K562 (cell line): ENCODE measurements around the gene ETV3L. TPM values are rescaled to one million over a fixed set of nuclear protein-coding genes. Genes with fewer than 3 reads are reported as not detected.

Experiments
- BHLHE40 ChIP-seq: IDR thresholded peaks from 2 replicates; pipeline ENCODE4 v1.6.1; 2011; ENCODE audit warnings: low read length, improper control_type of control experiment
- CREB3L1 ChIP-seq: fragments of 450-650 bp; IDR thresholded peaks from 2 replicates; pipeline ENCODE4 v1.6.1; 2014; ENCODE audit warnings: low read depth, mild to moderate bottlenecking, moderate library complexity, borderline replicate concordance
- E4F1 ChIP-seq: fragments of 250-450 bp; sonication (Bioruptor Pico); IDR thresholded peaks from 2 replicates; pipeline ENCODE4 v1.5.0; 2021; ENCODE audit warnings: mild to moderate bottlenecking, borderline replicate concordance
- EGR1 ChIP-seq: fragments of 450-650 bp; conservative IDR thresholded peaks from 2 replicates; pipeline ENCODE4 v1.6.1; 2017; ENCODE audit warnings: mild to moderate bottlenecking
- FOXK1 ChIP-seq: sonication (generic); formaldehyde crosslinking; IDR thresholded peaks from 2 replicates; pipeline ENCODE4 v1.8.0; 2022; ENCODE audit warnings: missing genetic modification reagents, mild to moderate bottlenecking, borderline replicate concordance
- HCFC1 ChIP-seq: IDR thresholded peaks from 2 replicates; pipeline ENCODE4 v1.6.1; 2012; ENCODE audit warnings: low read depth, low read length, improper control_type of control experiment
- HNRNPL ChIP-seq: fragments of 200-400 bp; formaldehyde crosslinking; IDR thresholded peaks from 2 replicates; pipeline ENCODE4 v1.6.1; 2017; ENCODE audit warnings: low read depth, mild to moderate bottlenecking, low read length
- NCOA6 ChIP-seq: fragments of 450-650 bp; IDR thresholded peaks from 2 replicates; pipeline ENCODE4 v1.6.1; 2017; ENCODE audit warnings: mild to moderate bottlenecking
- NR2C1 ChIP-seq, 2 experiments: fragments of 450-650 bp; IDR thresholded peaks; 2 replicates each; pipeline ENCODE4 v1.6.1; 2017; ENCODE audit warnings: mild to moderate bottlenecking in 2 of 2, antibody characterized with exemption in 1 of 2, inconsistent platforms in 1 of 2, missing compliant biosample characterization in 1 of 2, missing genetic modification characterization in 1 of 2
- PREB ChIP-seq: sonication (generic); formaldehyde crosslinking; IDR thresholded peaks from 2 replicates; pipeline ENCODE4 v1.8.1; 2023; ENCODE audit warnings: mild to moderate bottlenecking, missing genetic modification reagents
- PRMT5 ChIP-seq: sonication (generic); formaldehyde crosslinking; IDR thresholded peaks from 2 replicates; pipeline ENCODE4 v1.5.0; 2020; ENCODE audit warnings: missing genetic modification reagents
- SRSF7 ChIP-seq: fragments of 200-400 bp; formaldehyde crosslinking; optimal IDR thresholded peaks from 2 replicates; pipeline ENCODE3; 2017; ENCODE audit warnings: mild to moderate bottlenecking, low read depth, low read length
- TRIM24 ChIP-seq, 2 experiments: fragments of 450-650 bp; IDR thresholded peaks; 2 replicates each; pipeline ENCODE4 v1.6.1; 2016
- ZBTB5 ChIP-seq: fragments of 450-650 bp; IDR thresholded peaks from 2 replicates; pipeline ENCODE4 v1.6.1; 2017; ENCODE audit warnings: antibody characterized with exemption
- ZKSCAN3 ChIP-seq: fragments of 250-450 bp; sonication (Bioruptor Pico); IDR thresholded peaks from 2 replicates; pipeline ENCODE4 v1.4.0; 2020
- ZNF175 ChIP-seq: fragments of 200-800 bp; sonication (Bioruptor generic); IDR thresholded peaks from 2 replicates; pipeline ENCODE4 v1.6.1; 2016; ENCODE audit warnings: low read depth, mild to moderate bottlenecking, missing genetic modification characterization, missing compliant biosample characterization
- ZNF217 ChIP-seq: sonication (generic); formaldehyde crosslinking; IDR thresholded peaks from 2 replicates; pipeline ENCODE4 v1.8.0; 2022; ENCODE audit warnings: mild to moderate bottlenecking, missing genetic modification reagents
- ZNF551 ChIP-seq: fragments of 250-450 bp; sonication (Bioruptor Pico); IDR thresholded peaks from 2 replicates; pipeline ENCODE4 v1.5.0; 2021; ENCODE audit warnings: mild to moderate bottlenecking, moderate library complexity
- ZNF740 ChIP-seq, 3 experiments: fragments of 200-800 bp in 1 of 3; sonication (Bioruptor generic) in 1 of 3; sonication (generic) in 1 of 3; formaldehyde crosslinking in 1 of 3; IDR thresholded peaks; 2 replicates each; pipeline versions ENCODE4 v1.6.1 to v1.8.0; 2016 to 2022; ENCODE audit warnings: mild to moderate bottlenecking in 2 of 3, missing compliant biosample characterization in 2 of 3, missing genetic modification characterization in 2 of 3, missing genetic modification reagents in 1 of 3
- polyA plus RNA-seq, 8 experiments: library from polyadenylated mRNA; depleted of rRNA in 4 of 8; stranded (reverse) in 5 of 8; unstranded in 3 of 8; fragments of >200 nt; fragmentation: Nextera tagmentation in 2 of 8; fragmentation: Illumina TruSeq in 1 of 8; extraction: Ambion mirVana in 2 of 8; extraction: Trizol in 1 of 8; gene quantifications; 2 replicates each; pipeline versions ENCODE4 v1.2.1 to v1.2.3, GENCODE V29; 2011 to 2014; ENCODE audit warnings: inconsistent platforms in 1 of 8, missing spikeins in 1 of 8
- total RNA-seq, 7 experiments: library from RNA; depleted of rRNA in 6 of 7; stranded (reverse); fragments of >200 nt in 6 of 7; fragmentation: Illumina TruSeq in 2 of 7; extraction: Trizol in 2 of 7; gene quantifications; 2 replicates each; pipeline versions ENCODE4 v1.2.1 to v1.2.3, GENCODE V29; 2011 to 2021; ENCODE audit warnings: low replicate concordance in 1 of 7

The ETV3L gene
- total and polyA plus RNA-seq, 9 of the 15 experiments (the other 6 are each of a cell fraction or from before 2014, with no cell fraction given): not detected

- no peak for TF ChIP-seq ZKSCAN3 (CRISPR knock-in tag)
- TF ChIP-seq ZBTB5: no peak
- TF ChIP-seq SRSF7: no peak
- TF ChIP-seq PRMT5 (CRISPR knock-in tag): no peak
- no peak for TF ChIP-seq NR2C1 (IDR thresholded peaks at IDR 0.05)
- TF ChIP-seq NR2C1 (tag; IDR thresholded peaks at IDR 0.05): no peak
- TF ChIP-seq PREB (CRISPR knock-in tag): no peak
- no peak for TF ChIP-seq NCOA6
- 0 out of 2 replicates have a peak, but pooled peaks have one; percentile 48 for TF ChIP-seq ZNF175 (CRISPR knock-in tag)
- TF ChIP-seq HCFC1: no peak
- TF ChIP-seq ZNF217 (CRISPR knock-in tag): no peak
- no peak for TF ChIP-seq ZNF740 (CRISPR knock-in tag; IDR thresholded peaks at IDR 0.05)
- no peak for TF ChIP-seq ZNF740 (tag; IDR thresholded peaks at IDR 0.05)
- TF ChIP-seq CREB3L1: peak; percentile 27; the same call in 1 of the 2 replicates
- TF ChIP-seq TRIM24 (IDR thresholded peaks at IDR 0.05): no peak
- TF ChIP-seq BHLHE40: peak; percentile 48
- TF ChIP-seq HNRNPL: no peak
- TF ChIP-seq FOXK1 (CRISPR knock-in tag): no peak
- TF ChIP-seq EGR1: no peak; the same call in 1 of the 2 replicates
- no peak for TF ChIP-seq E4F1 (CRISPR knock-in tag)
- TF ChIP-seq ZNF551 (CRISPR knock-in tag): no peak
Measured at GRCh38 chr1:157045250-157046218, 54.1 kb downstream of the ETV3L start, which contains the start of gene ARHGEF11 (continued).
